NOMO-1 treated with DMSO at 0.1 percent for 48 hours (cell line): ENCODE data around the gene C12orf42.
"Not testable (repeated sequence)": the region's sequence is repeated elsewhere in the genome, so short reads cannot be mapped to it uniquely, and the experiment has no call there.

Experiments used
- DNase-seq: peaks from one replicate; lab custom pipeline; 2025; ENCODE audit not compliant: unreplicated experiment; lab: John Stamatoyannopoulos, UW

The C12orf42 gene

GRCh38 chr12:103498990-103499389, 3.2 kb upstream of the C12orf42 start:
- DNase-seq: no peak

- DNase-seq: no peak
Observed at GRCh38 chr12:103494734-103495468, 867 bp downstream of the C12orf42 start.

GRCh38 chr12:103494051-103494733, 1.6 kb downstream of the C12orf42 start:
- DNase-seq: no peak

GRCh38 chr12:103493199-103493598, 2.6 kb downstream of the C12orf42 start:
- DNase-seq: no peak

- DNase-seq: no peak
Observed at GRCh38 chr12:103482365-103482764, 13.4 kb downstream of the C12orf42 start.

GRCh38 chr12:103475073-103475472, 20.7 kb downstream of the C12orf42 start:
- DNase-seq: no peak

- DNase-seq: no peak
Observed at GRCh38 chr12:103470664-103471063, 25.1 kb downstream of the C12orf42 start.

GRCh38 chr12:103469719-103470118, 26.0 kb downstream of the C12orf42 start:
- no peak for DNase-seq

- DNase-seq: no peak
Observed at GRCh38 chr12:103468837-103469236, 26.9 kb downstream of the C12orf42 start.

GRCh38 chr12:103462675-103463074, 33.1 kb downstream of the C12orf42 start:
- DNase-seq: no peak

- DNase-seq: no peak
Observed at GRCh38 chr12:103457471-103457870, 38.3 kb downstream of the C12orf42 start.

- DNase-seq: no peak
Observed at GRCh38 chr12:103456006-103456405, 39.8 kb downstream of the C12orf42 start.

GRCh38 chr12:103455020-103455763, 40.6 kb downstream of the C12orf42 start:
- no peak for DNase-seq

- DNase-seq: no peak
Observed at GRCh38 chr12:103444983-103445382, 50.8 kb downstream of the C12orf42 start.

- DNase-seq: no peak
Observed at GRCh38 chr12:103442822-103443221, 52.9 kb downstream of the C12orf42 start.

- DNase-seq: no peak
Observed at GRCh38 chr12:103442182-103442555, 53.6 kb downstream of the C12orf42 start.

- DNase-seq: peak; percentile 46
Observed at GRCh38 chr12:103441437-103442181, 54.2 kb downstream of the C12orf42 start.

GRCh38 chr12:103434165-103435105, 61.3 kb downstream of the C12orf42 start:
- not testable (repeated sequence) for DNase-seq

- DNase-seq: no peak
Observed at GRCh38 chr12:103431950-103432349, 63.8 kb downstream of the C12orf42 start.

GRCh38 chr12:103431387-103431786, 64.4 kb downstream of the C12orf42 start:
- no peak for DNase-seq
